Right atrium auricular region (tissue), 2 donors: ENCODE results near the gene TYMP. TPM values are rescaled to one million over a fixed set of nuclear protein-coding genes. Genes with fewer than 3 reads are reported as not detected.

Experiments
- DNase-seq: peaks from one replicate; pipeline ENCODE4 v3.0.0-alpha.2; 2019; ENCODE audit warnings: low spot score
- H3K27ac ChIP-seq, 2 donors: fragments of 200-600 bp; sonication (generic); 1 replicate in 1 of 2; 2 replicates in 1 of 2; pipeline ENCODE4 v1.5.1; 2016 to 2019
- H3K27me3 ChIP-seq, 2 donors: fragments of 200-600 bp; sonication (generic); one replicate each; pipeline versions ENCODE4 v1.5.1 to v1.6.0; 2017 to 2019
- H3K36me3 ChIP-seq: fragments of 200-600 bp; sonication (generic); one replicate; pipeline ENCODE4 v1.5.1; 2016
- H3K4me1 ChIP-seq, 2 donors: fragments of 200-600 bp; sonication (generic); one replicate each; pipeline versions ENCODE4 v1.5.1 to v1.6.0; 2017 to 2019
- H3K4me3 ChIP-seq, 2 donors: fragments of 200-600 bp; sonication (generic); 1 replicate in 1 of 2; 2 replicates in 1 of 2; pipeline ENCODE4 v1.5.1; 2017 to 2019; ENCODE audit warnings: mild to moderate bottlenecking in 1 of 2, moderate library complexity in 1 of 2
- H3K9me3 ChIP-seq, 2 donors: fragments of 200-600 bp; sonication (generic); one replicate each; pipeline ENCODE4 v1.5.1; 2019
- total RNA-seq, 2 donors: library from RNA; depleted of rRNA; stranded (reverse); fragments of >200 nt; gene quantifications; one replicate each; pipeline ENCODE4 v1.1.0, GENCODE V29; 2016
- TF ChIP-seq, protein P1 (sequence below), 2 donors: fragments of 200-600 bp; sonication (generic); IDR thresholded peaks; one replicate each; pipeline ENCODE4 v1.5.1; 2019; ENCODE audit warnings: antibody characterized with exemption in 2 of 2

Gene TYMP
- total RNA-seq, 2 donors from 2014 or later = 9.1 to 35.8 TPM

DNA sequence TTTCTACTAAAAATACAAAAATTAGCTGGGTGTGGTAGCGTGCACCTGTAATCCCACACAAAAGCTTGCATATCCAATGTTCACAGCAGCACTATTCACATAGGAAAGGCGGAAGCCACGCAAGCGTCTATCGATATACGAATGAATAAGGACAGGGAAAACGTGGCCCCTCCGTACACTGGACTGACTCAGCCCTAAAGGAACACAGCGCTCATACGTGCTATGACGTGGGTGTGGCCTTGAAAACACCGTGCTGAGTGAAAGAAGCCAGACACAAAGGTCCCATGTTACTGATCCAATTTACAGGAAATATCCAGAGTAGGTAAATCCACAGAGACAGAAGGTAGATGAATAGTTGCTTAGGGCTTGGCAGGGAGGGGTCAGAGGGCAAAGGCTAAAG lies 29.4 kb downstream of the TYMP start:
- H3K27ac ChIP-seq = no peak overlapping the region
- TF ChIP-seq, protein P1, sequence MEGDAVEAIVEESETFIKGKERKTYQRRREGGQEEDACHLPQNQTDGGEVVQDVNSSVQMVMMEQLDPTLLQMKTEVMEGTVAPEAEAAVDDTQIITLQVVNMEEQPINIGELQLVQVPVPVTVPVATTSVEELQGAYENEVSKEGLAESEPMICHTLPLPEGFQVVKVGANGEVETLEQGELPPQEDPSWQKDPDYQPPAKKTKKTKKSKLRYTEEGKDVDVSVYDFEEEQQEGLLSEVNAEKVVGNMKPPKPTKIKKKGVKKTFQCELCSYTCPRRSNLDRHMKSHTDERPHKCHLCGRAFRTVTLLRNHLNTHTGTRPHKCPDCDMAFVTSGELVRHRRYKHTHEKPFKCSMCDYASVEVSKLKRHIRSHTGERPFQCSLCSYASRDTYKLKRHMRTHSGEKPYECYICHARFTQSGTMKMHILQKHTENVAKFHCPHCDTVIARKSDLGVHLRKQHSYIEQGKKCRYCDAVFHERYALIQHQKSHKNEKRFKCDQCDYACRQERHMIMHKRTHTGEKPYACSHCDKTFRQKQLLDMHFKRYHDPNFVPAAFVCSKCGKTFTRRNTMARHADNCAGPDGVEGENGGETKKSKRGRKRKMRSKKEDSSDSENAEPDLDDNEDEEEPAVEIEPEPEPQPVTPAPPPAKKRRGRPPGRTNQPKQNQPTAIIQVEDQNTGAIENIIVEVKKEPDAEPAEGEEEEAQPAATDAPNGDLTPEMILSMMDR (IDR thresholded peaks at IDR 0.05) = no peak
- no peaks in the 10 kb centered on the region for H3K9me3 ChIP-seq
- H3K4me1 ChIP-seq = peaks cover 0 to 8% of the 10 kb centered on the region in 2 donors
- no peak for DNase-seq
- peaks cover 26% of the 10 kb centered on the region for H3K36me3 ChIP-seq
- no peak overlapping the region for H3K4me3 ChIP-seq
- H3K27me3 ChIP-seq = no peaks in the 10 kb centered on the region

DNA sequence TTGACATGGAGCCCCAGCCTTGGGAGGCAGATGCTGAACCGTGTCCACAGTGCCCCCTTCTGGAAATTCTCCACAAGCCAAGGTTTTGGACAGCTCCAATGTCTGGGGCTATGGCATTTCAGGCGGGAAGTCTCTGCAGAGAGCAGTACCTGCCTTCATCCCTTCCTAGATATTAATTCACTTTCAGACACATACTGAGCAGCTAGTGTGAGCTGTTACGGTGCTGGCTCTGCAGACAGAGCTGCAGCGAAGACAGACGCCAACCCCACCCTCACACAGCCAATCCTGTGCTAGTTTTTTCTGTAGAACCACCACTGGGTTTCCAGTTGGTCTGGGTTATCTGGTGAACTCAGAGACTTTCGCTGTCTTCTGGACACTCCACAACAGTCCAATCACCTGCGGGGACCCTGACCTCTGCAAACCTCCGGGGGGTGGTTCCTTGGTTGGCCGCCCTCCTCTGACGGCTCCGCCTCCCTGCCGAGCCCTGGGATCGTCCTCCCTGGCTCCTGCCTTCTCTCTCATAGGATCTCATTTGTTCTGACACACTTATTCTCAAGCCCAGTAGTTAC lies 31.4 kb downstream of the TYMP start:
- H3K36me3 ChIP-seq = peaks cover 12% of the 10 kb centered on the region
- no peak overlapping the region for H3K27ac ChIP-seq
- H3K4me1 ChIP-seq = peaks cover 0 to 5% of the 10 kb centered on the region in 2 donors
- DNase-seq = peak; percentile 72
- H3K9me3 ChIP-seq = no peaks in the 10 kb centered on the region
- H3K4me3 ChIP-seq = no peak overlapping the region
- no peaks in the 10 kb centered on the region for H3K27me3 ChIP-seq
- TF ChIP-seq, protein P1 (IDR thresholded peaks at IDR 0.05) = peak; percentile 31 to 65

DNA sequence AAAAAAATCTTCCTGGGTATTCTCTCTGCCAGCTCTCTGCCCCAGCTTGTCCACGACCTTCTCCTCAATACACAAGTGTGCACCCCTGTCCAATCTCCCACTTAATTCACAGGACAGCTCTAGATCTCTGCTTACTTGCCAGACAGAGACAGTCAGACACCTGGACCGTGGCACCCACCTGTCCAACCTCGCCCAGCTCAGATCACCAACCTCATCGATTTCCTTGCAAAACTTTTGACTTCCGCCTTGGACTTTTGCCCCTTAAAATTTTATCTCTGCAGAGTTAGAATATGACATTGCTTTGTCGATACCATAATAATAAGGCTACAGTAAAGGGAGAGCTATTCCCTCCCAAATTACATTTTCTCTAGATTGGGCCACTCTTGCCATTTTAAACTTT lies 32.7 kb downstream of the TYMP start:
- no peak for DNase-seq
- Histone ChIP-seq H3K4me1 (peaks cover 0 to 5% of the 10 kb centered on the region in 2 donors), H3K9me3 (no peaks in the 10 kb centered on the region), H3K4me3 (no peak overlapping the region), H3K36me3 (no peaks in the 10 kb centered on the region), H3K27ac (no peak overlapping the region), H3K27me3 (no peaks in the 10 kb centered on the region)
- TF ChIP-seq, protein P1 (IDR thresholded peaks at IDR 0.05) = no peak

DNA sequence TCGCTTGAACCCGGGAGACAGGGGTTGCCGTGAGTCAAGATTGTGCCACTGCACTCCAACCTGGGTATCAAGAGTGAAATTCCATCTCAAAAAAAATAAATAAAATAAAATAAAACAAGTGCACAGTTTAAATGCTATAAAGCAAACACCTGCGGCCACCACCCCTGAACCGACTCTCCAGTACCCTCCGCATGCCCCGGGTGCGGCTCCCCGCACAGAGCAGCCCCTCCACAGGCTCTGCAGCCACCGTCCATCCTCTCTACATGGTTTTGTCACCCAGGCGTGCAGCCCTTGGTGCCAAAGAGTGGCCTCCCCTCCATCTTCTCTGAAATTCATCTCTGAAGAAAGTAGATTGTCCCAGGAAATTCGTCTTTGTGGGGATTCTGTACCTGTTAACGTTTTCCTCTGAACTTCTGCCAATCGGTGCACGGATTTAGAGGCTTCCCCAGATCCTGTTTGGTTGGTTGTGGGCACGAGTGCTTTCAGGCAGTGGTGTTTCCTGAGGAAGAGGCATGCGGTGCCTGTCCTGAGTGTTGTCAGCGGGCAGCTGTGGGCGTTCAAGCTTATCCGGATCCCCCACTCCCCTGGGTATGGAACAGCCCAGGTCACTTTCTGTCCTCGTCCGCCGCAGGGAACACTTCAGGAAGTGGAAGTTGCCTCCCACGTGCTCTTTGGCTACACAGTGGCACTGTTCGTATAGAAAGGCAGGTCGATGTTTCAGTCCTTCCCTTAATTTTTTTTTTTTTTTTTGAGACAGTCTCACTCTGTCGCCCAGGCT lies 39.1 kb downstream of the TYMP start:
- H3K9me3 ChIP-seq = no peaks in the 10 kb centered on the region
- no peak overlapping the region for H3K27ac ChIP-seq
- no peaks in the 10 kb centered on the region for H3K4me1 ChIP-seq
- no peak overlapping the region for H3K4me3 ChIP-seq
- no peak for DNase-seq
- TF ChIP-seq, protein P1 (IDR thresholded peaks at IDR 0.05) = no peak
- no peaks in the 10 kb centered on the region for H3K36me3 ChIP-seq
- no peaks in the 10 kb centered on the region for H3K27me3 ChIP-seq

DNA sequence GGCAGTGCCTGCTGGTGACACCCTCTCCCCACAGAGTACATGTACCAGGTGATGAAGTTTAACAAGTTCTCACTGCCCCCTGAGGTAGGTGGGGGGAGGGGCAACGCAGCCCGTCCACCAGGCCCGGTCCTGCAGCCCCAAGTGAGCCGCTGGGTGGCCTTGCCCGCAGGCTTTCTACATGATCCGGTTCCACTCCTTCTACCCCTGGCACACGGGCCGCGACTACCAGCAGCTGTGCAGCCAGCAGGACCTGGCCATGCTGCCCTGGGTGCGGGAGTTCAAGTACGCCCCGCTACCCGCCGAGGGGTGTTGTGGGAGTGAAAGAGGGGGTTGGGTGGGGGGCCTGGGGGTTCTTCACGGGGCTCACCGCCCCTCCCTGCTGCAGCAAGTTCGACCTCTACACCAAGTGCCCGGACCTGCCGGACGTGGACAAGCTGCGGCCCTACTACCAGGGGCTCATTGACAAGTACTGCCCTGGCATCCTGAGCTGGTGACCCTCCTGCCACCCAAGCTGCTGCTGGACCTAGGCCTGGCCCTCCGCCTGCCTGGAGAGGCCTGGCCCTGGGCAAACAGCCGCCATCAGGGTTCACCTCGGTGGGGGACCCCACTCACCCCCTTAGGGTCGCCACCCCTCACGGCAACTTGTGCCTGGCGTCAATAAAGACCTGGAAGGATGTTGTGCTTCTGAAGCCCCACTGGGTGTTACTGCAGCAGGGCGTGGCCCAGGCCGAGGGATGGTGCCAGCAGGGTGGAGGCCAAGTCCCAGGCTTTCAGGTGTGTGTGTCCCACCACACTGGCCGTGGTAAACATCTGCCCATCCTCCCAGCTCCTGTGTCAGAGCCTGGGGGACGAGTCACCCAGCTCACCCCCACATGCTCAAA lies 40.2 kb downstream of the TYMP start:
- Histone ChIP-seq H3K36me3 (no peaks in the 10 kb centered on the region), H3K4me3 (no peak overlapping the region), H3K27ac (no peak overlapping the region), H3K4me1 (no peaks in the 10 kb centered on the region), H3K27me3 (no peaks in the 10 kb centered on the region), H3K9me3 (no peaks in the 10 kb centered on the region)
- TF ChIP-seq, protein P1 (IDR thresholded peaks at IDR 0.05) = no peak
- no peak for DNase-seq
